ENCODE measurements around the gene AP2A2.

AP2A2 gene

GRCh38 chr11:1017269-1018005 is 91.8 kb downstream of the AP2A2 start:
- no peak for DNase-seq

- DNase-seq, result no peak
These were observed 92.4 kb downstream of the AP2A2 start for GRCh38 chr11:1018091-1018490.

GRCh38 chr11:1019321-1019910 is 93.7 kb downstream of the AP2A2 start:
- no peak for DNase-seq

GRCh38 chr11:1020211-1020905 is 94.7 kb downstream of the AP2A2 start:
- DNase-seq, result no peak

- no peak for DNase-seq
These were observed 96.7 kb downstream of the AP2A2 start for GRCh38 chr11:1022411-1022810.

GRCh38 chr11:1022908-1023810 is 97.5 kb downstream of the AP2A2 start:
- DNase-seq, result no peak

GRCh38 chr11:1023811-1024596 is 98.3 kb downstream of the AP2A2 start:
- no peak for DNase-seq

- no peak for DNase-seq
These were observed 99.1 kb downstream of the AP2A2 start for GRCh38 chr11:1024597-1025409.

- DNase-seq, result no peak
These were observed 99.9 kb downstream of the AP2A2 start for GRCh38 chr11:1025410-1026162.

GRCh38 chr11:1026163-1026450 is 100.4 kb downstream of the AP2A2 start:
- no peak for DNase-seq

- DNase-seq, result no peak
These were observed 101.2 kb downstream of the AP2A2 start for GRCh38 chr11:1026641-1027482.

GRCh38 chr11:1027483-1028290 is 102.0 kb downstream of the AP2A2 start:
- no peak for DNase-seq

GRCh38 chr11:1028291-1028540 is 102.5 kb downstream of the AP2A2 start:
- DNase-seq, result no peak

GRCh38 chr11:1028616-1029015 is 102.9 kb downstream of the AP2A2 start:
- no peak for DNase-seq

- DNase-seq, result no peak
These were observed 103.4 kb downstream of the AP2A2 start for GRCh38 chr11:1029051-1029450.

GRCh38 chr11:1029654-1030053 is 104.0 kb downstream of the AP2A2 start:
- no peak for DNase-seq

- DNase-seq, result no peak
These were observed 104.4 kb downstream of the AP2A2 start for GRCh38 chr11:1030086-1030485.

- no peak for DNase-seq
These were observed 104.9 kb downstream of the AP2A2 start for GRCh38 chr11:1030556-1030955.

Data from activated naive CD4-positive, alpha-beta T cell treated with anti-CD3 and anti-CD28 coated beads, Interleukin-2, amount 50 U/mL, for 16 hours (primary cell).